Neutrophil (primary cell): ENCODE results near the gene SPEM1.

Experiments used
- H3K27ac ChIP-seq: fragments of 200-600 bp; sonication (generic); 2 replicates; pipeline ENCODE4 v1.5.1; 2016; ENCODE audit warnings: mild to moderate bottlenecking, moderate library complexity
- H3K27me3 ChIP-seq: fragments of 200-600 bp; sonication (generic); 2 replicates; pipeline ENCODE4 v1.6.0; 2016; ENCODE audit warnings: mild to moderate bottlenecking
- H3K36me3 ChIP-seq: fragments of 200-600 bp; sonication (generic); 2 replicates; pipeline ENCODE4 v1.5.1; 2017
- H3K4me1 ChIP-seq, 2 experiments: fragments of 200-600 bp in 1 of 2; sonication (generic) in 1 of 2; 1 replicate in 1 of 2; 2 replicates in 1 of 2; pipeline versions ENCODE4 v1.5.1 to v1.6.1; 2013 to 2016; ENCODE audit warnings: low read depth in 1 of 2, low read length in 1 of 2, mild to moderate bottlenecking in 1 of 2, moderate library complexity in 1 of 2; ENCODE audit not compliant: control insufficient read depth in 1 of 2, insufficient read depth in 1 of 2
- H3K4me3 ChIP-seq, 2 experiments: fragments of 200-600 bp in 1 of 2; sonication (generic) in 1 of 2; 1 replicate in 1 of 2; 2 replicates in 1 of 2; pipeline ENCODE4 v1.5.1; 2013 to 2016; ENCODE audit warnings: low read depth in 1 of 2, low read length in 1 of 2, mild to moderate bottlenecking in 1 of 2, moderate library complexity in 1 of 2
- H3K9me3 ChIP-seq: fragments of 200-600 bp; sonication (generic); 2 replicates; pipeline ENCODE4 v1.5.1; 2016
- TF ChIP-seq, protein P1 (sequence below): fragments of 200-600 bp; sonication (generic); IDR thresholded peaks from 2 replicates; pipeline ENCODE4 v1.5.1; 2016; ENCODE audit warnings: antibody characterized with exemption

Gene SPEM1

DNA sequence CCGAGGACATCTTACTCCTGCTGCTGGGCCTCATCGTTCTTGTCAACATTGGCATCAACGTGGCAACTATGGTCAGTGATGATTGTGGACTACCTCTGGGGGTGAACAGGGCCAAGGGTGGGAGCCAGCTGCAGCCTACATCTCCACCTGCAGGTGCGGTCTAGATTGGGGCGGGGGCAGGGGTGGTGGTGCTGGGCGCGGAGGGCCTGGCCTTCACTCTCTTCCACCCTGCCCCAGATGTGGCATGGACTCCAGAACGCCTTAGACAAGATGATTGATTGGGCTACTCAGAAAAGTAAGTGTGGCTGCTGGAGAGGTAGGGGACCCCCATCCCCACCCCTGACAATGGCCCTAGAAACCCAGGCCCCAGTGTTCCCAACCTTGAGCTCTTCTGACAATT, 5.6 kb downstream of the SPEM1 start:
- Histone ChIP-seq H3K9me3 (no peaks in the 10 kb centered on the region), H3K27me3 (no peaks in the 10 kb centered on the region), H3K4me3 (no peak overlapping the region), H3K36me3 (no peaks in the 10 kb centered on the region), H3K4me1 (no peaks in the 10 kb centered on the region), H3K27ac (no peak overlapping the region)
- TF ChIP-seq, protein P1, sequence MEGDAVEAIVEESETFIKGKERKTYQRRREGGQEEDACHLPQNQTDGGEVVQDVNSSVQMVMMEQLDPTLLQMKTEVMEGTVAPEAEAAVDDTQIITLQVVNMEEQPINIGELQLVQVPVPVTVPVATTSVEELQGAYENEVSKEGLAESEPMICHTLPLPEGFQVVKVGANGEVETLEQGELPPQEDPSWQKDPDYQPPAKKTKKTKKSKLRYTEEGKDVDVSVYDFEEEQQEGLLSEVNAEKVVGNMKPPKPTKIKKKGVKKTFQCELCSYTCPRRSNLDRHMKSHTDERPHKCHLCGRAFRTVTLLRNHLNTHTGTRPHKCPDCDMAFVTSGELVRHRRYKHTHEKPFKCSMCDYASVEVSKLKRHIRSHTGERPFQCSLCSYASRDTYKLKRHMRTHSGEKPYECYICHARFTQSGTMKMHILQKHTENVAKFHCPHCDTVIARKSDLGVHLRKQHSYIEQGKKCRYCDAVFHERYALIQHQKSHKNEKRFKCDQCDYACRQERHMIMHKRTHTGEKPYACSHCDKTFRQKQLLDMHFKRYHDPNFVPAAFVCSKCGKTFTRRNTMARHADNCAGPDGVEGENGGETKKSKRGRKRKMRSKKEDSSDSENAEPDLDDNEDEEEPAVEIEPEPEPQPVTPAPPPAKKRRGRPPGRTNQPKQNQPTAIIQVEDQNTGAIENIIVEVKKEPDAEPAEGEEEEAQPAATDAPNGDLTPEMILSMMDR: no peak

GRCh38 chr17:7426203-7426863, 6.2 kb downstream of the SPEM1 start:
- H3K36me3 ChIP-seq: no peaks in the 10 kb centered on the region
- H3K4me1 ChIP-seq: no peaks in the 10 kb centered on the region
- no peaks in the 10 kb centered on the region for H3K27me3 ChIP-seq
- TF ChIP-seq, protein P1: no peak
- H3K9me3 ChIP-seq: no peaks in the 10 kb centered on the region
- H3K27ac ChIP-seq: no peak overlapping the region
- H3K4me3 ChIP-seq: no peak overlapping the region

DNA sequence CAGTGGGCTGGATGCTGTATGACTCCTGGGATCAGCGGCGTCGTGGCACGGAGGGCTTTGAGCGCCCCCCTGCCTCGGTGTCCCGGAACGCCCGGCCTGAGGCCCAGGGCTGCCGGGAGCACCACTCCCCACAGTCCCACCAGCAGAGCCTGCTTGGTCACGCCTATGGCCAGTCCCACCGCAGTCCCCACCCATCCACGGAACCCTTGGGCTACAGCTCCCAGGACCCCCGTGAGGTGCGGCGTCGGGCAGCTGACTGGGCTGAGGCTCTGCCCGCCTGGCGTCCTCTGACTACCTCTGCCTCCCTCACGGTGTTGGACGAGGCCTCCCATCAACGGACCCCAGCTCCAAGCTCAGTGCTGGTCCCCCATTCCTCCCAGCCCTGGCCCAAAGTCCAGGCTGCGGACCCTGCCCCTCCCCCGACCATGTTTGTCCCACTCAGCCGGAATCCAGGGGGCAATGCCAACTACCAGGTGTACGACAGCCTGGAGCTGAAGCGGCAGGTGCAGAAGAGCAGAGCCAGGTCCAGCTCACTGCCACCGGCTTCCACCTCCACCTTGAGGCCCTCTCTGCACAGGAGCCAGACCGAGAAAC, 6.9 kb downstream of the SPEM1 start:
- Histone ChIP-seq H3K36me3 (no peaks in the 10 kb centered on the region), H3K4me3 (no peak overlapping the region), H3K4me1 (no peaks in the 10 kb centered on the region), H3K27me3 (no peaks in the 10 kb centered on the region), H3K27ac (no peak overlapping the region), H3K9me3 (no peaks in the 10 kb centered on the region)
- TF ChIP-seq, protein P1: no peak

- TF ChIP-seq, protein P1: no peak
- no peaks in the 10 kb centered on the region for H3K36me3 ChIP-seq
- no peaks in the 10 kb centered on the region for H3K9me3 ChIP-seq
- H3K27ac ChIP-seq: no peak overlapping the region
- H3K4me1 ChIP-seq: no peaks in the 10 kb centered on the region
- H3K27me3 ChIP-seq: no peaks in the 10 kb centered on the region
- H3K4me3 ChIP-seq: no peak overlapping the region
Measured at GRCh38 chr17:7427549-7427948, 7.4 kb downstream of the SPEM1 start.

GRCh38 chr17:7428557-7428956, 8.4 kb downstream of the SPEM1 start, which contains the start of gene SPEM3:
Gene SPEM3 (plus strand): TSS chr17:7428857. CDS start chr17:7428903, 46 bp downstream.
- H3K36me3 ChIP-seq: no peaks in the 10 kb centered on the region
- no peak within 1 kb of the TSS for H3K4me3 ChIP-seq
- H3K4me1 ChIP-seq: no peaks in the 10 kb centered on the region
- H3K9me3 ChIP-seq: no peaks in the 10 kb centered on the region
- no peak within 1 kb of the TSS for H3K27ac ChIP-seq
- TF ChIP-seq, protein P1: no peak
- no peaks in the 10 kb centered on the region for H3K27me3 ChIP-seq
